ENCODE results near the gene CDX2.
"Not testable (repeated sequence)": the region's sequence is repeated elsewhere in the genome, so short reads cannot be mapped to it uniquely, and the experiment has no call there.

CDX2 gene

GRCh38 chr13:27977476-27978300, 8.6 kb upstream of the CDX2 start:
- DNase-seq, result no peak

GRCh38 chr13:27976362-27977091, 7.4 kb upstream of the CDX2 start:
- DNase-seq, result no peak

DNA sequence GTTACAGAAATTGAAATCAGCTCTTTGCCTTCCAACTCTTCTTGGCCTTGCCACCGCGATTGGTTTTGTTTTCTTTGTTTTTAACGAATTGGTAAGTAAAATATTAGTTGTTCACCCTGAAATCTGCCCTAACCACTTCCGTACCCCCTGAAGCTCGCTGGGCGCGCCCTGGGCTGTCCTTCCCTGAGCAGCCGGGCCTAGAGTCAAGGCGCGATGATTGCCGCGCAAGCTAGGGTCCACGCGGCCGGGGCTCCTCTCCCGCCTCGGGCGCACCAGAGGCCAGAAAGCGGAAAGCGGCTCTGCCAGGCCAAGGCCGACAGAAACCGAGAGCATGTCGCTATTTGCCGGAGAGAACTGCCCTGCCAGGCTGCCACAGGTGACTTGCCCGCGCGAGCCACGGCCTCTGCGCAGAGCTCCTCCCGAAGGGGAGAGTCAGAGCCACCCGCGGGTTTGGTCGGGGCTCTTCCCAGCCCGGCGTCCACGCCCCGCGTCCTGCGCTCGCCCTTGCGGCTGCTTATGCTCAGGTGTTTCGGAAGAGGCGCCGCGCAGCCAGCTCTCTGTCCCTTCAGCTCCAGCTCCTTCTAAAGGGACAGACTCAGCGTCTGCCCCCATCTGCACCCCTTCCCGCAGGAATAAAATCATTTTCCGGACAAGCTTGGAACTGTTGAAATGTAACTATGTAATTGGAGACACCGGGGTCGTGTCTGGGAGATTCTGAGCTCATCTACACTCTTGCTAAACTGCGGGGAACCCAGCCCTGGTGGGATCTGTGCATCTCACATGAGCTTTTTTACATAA, 6.6 kb upstream of the CDX2 start:
- DNase-seq, result no peak

DNA sequence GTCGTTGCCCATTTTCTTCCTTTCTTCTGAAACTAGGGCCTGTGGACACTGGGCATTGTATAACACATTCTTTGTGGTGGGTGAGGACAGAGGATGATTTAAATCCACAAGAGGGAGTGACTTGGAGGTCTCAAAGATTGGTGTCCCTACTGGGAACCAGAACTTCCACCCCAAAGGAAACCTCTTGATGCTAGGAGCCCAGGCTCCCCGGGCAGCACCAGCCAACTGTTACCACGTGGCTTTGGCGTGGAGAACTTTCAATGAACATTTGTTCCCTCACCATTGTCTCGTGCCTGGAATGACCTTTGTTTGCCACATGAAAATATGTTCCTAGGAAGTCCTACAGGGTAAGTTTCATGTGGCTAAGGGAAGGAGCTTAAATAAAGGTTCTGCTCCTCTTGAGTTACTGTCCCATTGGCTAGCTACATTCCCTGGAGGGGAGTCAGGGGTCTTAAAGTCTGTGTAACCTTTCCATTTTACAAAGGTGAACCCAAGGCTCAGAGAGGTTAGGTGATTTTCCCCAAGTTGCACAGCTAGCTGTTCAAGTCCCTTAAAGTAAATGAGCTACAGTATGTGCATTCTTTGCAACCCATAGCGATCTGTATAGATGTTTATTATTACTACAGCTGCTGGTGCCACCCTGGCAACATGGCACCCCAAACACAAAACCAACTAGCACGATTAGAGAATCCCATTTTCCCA, 5.0 kb upstream of the CDX2 start:
- DNase-seq, result no peak

DNA sequence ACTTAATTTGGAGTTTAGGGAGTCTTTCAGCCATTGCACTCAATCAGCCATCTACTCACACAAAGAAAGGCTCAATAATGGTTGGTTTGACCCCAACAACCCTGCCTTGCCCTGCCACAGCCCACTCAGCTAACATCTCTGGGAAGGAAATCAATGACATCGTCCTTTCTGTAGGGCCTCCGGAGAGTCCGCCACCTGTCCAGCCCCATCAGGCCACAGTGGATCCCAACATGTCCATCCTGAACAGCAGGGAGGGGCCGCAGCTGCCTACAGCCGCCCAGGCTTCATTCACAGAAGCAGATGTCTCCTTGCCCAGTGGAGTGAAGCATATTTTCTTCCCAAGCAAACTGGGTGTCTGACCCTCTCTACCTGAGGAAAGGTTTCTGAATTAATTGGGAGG, 4.2 kb upstream of the CDX2 start:
- DNase-seq, result no peak

DNA sequence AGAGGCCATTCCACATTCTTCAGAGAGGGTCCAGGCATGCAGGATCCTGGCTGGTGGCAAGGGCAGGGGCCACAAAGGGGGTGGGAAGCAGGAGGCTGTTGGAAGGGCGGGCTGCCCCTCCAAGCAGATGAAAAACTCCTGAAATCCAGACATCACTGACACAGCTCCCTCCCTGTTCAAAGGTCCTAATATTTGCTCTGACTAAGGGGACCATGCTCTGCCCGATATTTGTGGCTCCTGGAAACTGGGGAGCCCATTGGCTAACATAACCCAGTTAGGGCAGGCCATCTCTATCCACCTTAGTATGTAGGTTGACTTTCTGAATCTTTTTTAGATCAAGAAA, 3.3 kb upstream of the CDX2 start:
- no peak for DNase-seq

GRCh38 chr13:27971776-27972477, 2.8 kb upstream of the CDX2 start:
- DNase-seq, result no peak

DNA sequence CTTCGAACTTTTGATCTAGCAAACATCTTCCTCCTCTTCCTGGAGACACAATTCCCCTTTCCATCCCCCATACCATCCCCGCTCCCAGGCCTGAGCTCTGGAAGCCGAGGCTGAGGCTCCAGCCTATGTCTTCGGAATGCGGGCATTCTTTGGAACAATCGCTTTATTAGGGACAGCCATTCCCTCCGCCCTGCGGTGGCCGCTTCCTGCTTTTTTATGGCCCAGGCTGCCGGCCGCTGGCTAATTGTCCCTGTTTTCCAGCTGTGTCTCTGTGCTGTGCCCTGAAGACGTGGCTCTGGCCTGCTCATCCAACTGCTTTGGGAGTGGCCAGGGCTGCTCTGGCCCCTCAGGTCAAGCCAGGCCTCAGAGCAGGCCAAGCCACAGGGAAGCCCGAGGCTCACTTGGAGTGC, 2.1 kb upstream of the CDX2 start:
- no peak for DNase-seq

DNA sequence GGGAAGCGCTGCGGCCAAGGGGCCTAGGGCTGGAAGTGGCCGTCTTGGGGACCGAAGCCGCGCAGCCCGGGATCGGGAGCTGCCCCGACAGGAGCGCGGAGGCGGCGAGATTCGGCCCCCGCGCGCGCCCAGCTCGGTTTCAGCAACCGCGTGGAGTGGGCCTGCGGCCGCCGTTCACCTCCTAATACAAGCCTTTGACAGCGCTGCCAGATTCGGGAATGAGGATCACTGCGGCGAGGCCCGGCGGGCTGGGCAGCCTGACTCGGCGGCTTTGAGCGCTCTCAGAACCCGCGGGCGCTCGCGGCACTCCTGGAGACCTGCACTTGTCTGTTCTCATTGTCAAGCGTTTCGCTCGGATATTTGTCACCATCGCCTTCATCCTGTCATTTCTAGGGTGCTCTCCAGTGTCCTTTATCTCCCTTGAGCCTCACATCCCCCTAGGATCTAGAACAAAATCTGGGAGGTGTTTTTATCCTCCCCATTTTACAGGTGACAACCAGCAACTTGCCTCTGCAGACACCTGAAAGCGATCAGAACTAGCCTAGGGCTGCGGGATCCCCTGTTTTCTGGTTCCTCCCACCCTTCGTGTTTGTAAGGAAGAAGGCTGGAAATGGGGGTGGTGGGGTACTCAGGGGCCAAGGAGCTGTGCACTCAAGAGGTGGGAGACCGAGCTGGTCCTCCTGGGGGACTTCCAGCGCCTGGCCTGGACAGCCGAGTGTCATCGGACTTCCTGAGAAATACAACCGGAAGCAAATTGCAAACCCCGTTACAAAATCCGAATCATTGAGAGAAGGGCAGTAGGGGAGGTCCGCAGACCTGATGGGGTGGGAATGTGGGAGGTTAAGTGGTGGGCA, 1.5 kb upstream of the CDX2 start:
- no peak for DNase-seq

DNA sequence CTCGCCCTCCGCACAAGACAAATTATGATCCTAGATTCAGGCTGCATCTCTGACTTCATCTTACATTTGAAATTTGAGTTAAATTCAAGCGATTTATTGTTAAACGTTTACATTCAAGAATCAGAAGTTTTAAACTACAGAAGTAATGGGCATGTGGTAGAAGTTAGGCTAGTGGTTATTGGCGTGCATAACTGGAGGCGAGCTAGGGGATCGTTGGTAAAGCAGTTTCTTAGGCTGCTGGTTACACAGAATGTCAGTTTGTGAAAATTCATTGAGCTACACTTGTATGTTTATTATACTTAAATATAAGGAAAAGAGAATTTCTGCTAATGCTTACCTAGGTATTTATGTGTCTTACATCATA, 733 bp upstream of the CDX2 start:
- DNase-seq, result no peak

GRCh38 chr13:27968316-27969081, 616 bp downstream of the CDX2 start:
- no peak for DNase-seq

DNA sequence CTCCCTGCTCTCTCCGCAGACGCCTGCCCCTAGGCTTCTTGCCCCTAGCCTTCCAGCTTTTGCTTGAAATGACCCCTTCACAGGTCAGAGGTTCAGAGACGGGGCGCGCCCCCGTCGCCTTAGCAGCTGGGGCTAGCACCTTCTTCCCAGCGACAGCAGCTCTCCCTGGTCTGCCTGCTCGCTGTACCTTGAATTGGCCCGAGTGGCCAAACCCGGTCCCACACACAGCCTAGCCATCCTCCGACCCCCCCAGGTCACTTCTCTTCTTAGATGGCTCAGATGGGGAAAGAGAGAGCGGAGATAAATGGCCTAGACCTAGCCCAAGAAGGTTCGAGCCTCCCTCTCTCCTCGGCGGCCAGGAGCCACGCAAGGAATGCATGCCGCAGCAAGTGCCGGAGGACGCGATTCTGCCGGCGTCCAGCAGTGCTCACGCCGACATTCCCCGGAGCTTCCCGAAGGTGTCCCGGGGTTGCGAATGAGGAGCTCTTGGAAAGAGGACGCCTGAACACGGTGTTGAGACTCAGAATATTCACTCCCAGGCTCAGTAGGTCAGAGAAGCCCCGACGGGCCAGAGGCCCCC, 1.3 kb downstream of the CDX2 start:
- DNase-seq, result no peak

DNA sequence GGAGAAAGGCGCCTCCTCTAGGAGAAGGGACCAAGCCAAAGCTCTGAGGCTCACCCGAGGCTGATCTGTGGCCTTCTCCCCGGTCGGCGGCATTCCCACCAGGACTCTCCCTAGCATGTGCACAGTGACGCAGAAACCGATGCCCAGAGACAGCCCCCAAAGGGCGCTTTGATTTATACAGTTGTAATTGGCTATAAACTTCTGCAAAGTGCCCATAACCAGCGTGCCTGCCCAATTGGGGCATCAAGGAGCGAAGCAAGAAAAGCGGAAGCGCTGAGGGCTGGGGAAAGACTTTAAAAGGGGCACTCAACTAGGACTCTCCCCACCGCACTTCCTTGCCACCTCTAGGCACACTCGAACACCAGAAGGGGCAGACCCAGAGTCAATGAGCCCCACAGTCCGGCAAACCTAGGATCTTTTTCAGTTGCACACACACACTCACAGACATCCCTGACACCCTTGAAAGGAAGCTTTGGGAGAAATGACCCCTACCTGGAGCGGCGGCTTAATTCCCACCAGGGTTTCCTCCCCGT, 1.8 kb downstream of the CDX2 start:
- DNase-seq, result no peak

GRCh38 chr13:27966641-27967202, 2.4 kb downstream of the CDX2 start:
- no peak for DNase-seq

DNA sequence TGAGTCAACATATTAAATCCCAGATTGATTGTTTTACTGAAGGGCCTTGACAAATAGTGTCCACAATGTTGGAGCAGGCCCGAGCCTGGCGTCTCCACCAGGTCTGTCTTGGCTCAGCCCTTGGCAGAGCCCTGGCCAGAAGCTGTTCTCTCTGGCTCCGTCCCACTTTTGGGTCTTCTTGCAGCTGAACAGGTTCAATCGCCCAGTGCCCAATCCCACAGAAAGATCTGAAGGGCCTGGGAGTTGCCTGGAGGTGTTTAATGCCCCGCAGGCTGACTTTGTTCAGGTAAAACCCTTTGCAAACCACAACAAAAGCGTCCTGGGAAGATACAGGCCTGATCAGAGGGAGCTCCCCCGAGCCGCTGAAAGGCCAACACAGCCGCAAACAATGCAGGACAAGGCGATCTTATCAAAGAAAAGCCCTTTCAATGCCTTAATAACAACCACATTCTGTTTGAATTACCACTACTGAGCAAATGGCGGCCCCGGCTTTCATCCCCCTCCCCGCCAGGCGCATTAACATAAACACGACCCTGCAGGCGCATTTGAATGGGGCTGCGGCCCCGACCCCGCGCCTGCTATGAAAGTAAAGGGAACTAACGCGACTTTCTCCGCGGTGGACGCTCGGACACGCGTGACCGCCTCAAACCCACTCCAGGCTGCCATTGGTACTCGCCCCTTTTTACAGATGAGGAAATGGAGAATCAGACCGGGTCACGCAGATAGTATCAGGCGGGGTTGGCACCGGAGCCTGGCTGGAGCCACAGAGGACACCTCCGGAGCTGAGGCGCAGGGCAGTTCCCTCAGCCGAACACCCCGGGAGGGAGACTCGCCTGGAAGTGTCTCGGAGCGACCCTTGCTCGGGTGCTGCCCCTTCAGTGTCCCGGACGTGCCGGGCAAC, 3.1 kb downstream of the CDX2 start:
- no peak for DNase-seq

GRCh38 chr13:27965343-27965739, 3.8 kb downstream of the CDX2 start:
- no peak for DNase-seq

GRCh38 chr13:27964741-27965323, 4.3 kb downstream of the CDX2 start:
- no peak for DNase-seq

- not testable (repeated sequence) for DNase-seq
Observed at GRCh38 chr13:27964206-27964605, 4.9 kb downstream of the CDX2 start.

Data from NCI-H2107 (cell line).